BLaER1 (cell line): ENCODE results near the gene SPINK8.
A peak's percentile ranks its signal among the peaks of the same experiment; 100 is the strongest.
"Not testable (repeated sequence)": the region's sequence is repeated elsewhere in the genome, so short reads cannot be mapped to it uniquely, and the experiment has no call there.

ENCODE experiments used
- H3K27ac ChIP-seq: shearing (Covaris generic); formaldehyde crosslinking; 2 replicates; pipeline ENCODE4 v1.8.1; 2022
- H3K27me3 ChIP-seq: shearing (Covaris generic); formaldehyde crosslinking; 2 replicates; pipeline ENCODE4 v1.8.1; 2022
- H3K36me3 ChIP-seq: shearing (Covaris generic); formaldehyde crosslinking; 2 replicates; pipeline ENCODE4 v1.8.1; 2022
- H3K4me1 ChIP-seq: shearing (Covaris generic); formaldehyde crosslinking; 2 replicates; pipeline ENCODE4 v1.8.1; 2022
- H3K4me2 ChIP-seq: shearing (Covaris generic); formaldehyde crosslinking; 2 replicates; pipeline ENCODE4 v1.8.1; 2022
- H3K4me3 ChIP-seq: shearing (Covaris generic); formaldehyde crosslinking; 2 replicates; pipeline ENCODE4 v1.8.1; 2022
- H3K9ac ChIP-seq: shearing (Covaris generic); formaldehyde crosslinking; 2 replicates; pipeline ENCODE4 v1.8.1; 2022
- H3K9me3 ChIP-seq: shearing (Covaris generic); formaldehyde crosslinking; 2 replicates; pipeline ENCODE4 v1.8.1; 2022
- H4K20me1 ChIP-seq: shearing (Covaris generic); formaldehyde crosslinking; 2 replicates; pipeline ENCODE4 v1.8.1; 2022
- Cebpa-rat ChIP-seq: shearing (Covaris generic); IDR thresholded peaks from 2 replicates; pipeline ENCODE4 v1.8.1; 2022

Gene SPINK8

DNA sequence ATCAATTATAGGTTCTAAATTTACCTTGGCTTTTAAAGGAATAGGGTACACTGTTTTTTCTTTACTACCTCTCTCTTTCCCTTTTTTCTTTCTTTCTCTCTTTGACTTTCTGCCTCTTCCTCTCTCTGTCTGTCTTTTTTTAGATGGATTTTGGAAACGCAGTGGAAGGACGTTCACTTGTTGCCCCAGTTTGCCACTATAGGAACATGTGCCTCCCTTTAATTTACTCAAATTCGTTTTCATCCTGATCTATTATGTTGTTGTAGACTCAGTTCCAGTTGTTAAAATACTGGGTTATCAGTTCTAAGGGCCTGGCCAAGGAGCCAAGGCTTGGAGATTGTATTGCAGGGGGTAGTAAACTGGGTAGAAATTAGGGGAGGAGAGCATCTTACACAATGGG is 1.1 kb upstream of the SPINK8 start:
- Histone ChIP-seq H3K4me3 (no peak overlapping the region), H4K20me1 (no peaks in the 10 kb centered on the region), H3K27me3 (no peaks in the 10 kb centered on the region), H3K27ac (no peak overlapping the region), H3K4me1 (peaks cover 10% of the 10 kb centered on the region; the same call in 1 of the 2 replicates), H3K9ac (no peak overlapping the region), H3K36me3 (no peaks in the 10 kb centered on the region), H3K4me2 (no peak overlapping the region), H3K9me3 (no peaks in the 10 kb centered on the region)
- no peak for TF ChIP-seq Cebpa-rat

DNA sequence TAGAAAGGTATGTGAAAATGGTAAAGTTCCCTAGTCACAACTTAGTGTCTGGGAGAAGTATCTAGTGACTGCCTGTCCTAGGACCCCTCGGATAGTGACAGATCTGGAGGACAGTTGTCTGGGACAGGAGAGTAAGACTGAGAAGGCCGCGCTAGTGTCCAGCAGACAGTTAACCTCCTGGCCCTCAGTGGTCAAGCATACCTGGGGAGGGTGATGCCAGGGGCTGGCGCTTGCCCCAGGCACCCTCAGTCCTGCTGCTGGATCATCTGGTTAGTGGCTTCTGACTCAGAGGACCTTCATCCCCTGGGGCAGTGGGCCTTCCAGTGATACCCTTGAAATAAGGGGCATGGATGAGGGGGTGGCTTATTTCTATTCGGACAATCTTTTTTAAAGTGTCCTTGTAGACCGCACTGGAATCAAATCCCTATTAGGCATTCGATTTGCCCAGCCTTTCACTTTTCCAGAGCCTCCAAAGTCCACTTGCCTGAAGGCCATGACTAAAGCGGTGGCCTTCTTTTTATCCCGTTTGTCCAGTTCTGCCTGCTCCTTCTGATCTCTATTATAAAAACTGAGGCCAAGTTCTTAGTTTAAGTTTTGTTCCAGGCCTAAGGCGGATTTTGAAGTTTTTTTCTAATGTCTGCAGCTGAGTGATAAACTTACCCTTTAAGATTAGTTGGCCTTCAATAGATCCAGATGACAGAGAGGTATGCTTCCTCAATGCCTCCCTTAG is 1.6 kb downstream of the SPINK8 start:
- not testable (repeated sequence) for H3K27me3 ChIP-seq, H3K4me2 ChIP-seq, H3K4me1 ChIP-seq, H4K20me1 ChIP-seq, H3K27ac ChIP-seq, H3K4me3 ChIP-seq, H3K36me3 ChIP-seq, H3K9ac ChIP-seq, H3K9me3 ChIP-seq

DNA sequence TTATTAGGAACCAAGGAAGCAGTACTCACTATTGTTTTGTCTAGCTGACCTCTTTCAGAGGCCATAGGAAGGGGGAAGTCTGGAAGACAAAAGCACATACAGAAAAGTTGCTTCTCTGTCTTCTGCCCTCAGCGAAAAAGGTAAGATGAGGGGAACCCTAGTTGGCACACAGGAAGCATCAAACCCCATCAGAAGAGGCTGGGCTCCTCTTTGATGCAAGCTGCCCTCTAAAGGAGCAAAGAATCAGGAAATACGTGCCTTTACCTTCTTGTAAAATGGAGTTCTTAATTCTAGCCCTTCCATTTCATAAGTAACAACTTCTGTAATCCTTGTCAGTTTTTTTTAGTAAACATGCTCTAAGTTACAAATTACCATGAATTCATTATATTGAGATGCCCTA is 12.5 kb downstream of the SPINK8 start:
- H3K27me3 ChIP-seq, result no peaks in the 10 kb centered on the region
- H3K9me3 ChIP-seq, result peaks cover 11% of the 10 kb centered on the region; the same call in 1 of the 2 replicates
- peaks cover 12% of the 10 kb centered on the region for H3K4me1 ChIP-seq
- TF ChIP-seq Cebpa-rat, result no peak
- H3K4me2 ChIP-seq, result peak overlapping the region; percentile 36
- no peaks in the 10 kb centered on the region for H3K36me3 ChIP-seq
- H3K9ac ChIP-seq, result no peak overlapping the region
- H3K27ac ChIP-seq, result no peak overlapping the region
- H3K4me3 ChIP-seq, result no peak overlapping the region
- H4K20me1 ChIP-seq, result no peaks in the 10 kb centered on the region

DNA sequence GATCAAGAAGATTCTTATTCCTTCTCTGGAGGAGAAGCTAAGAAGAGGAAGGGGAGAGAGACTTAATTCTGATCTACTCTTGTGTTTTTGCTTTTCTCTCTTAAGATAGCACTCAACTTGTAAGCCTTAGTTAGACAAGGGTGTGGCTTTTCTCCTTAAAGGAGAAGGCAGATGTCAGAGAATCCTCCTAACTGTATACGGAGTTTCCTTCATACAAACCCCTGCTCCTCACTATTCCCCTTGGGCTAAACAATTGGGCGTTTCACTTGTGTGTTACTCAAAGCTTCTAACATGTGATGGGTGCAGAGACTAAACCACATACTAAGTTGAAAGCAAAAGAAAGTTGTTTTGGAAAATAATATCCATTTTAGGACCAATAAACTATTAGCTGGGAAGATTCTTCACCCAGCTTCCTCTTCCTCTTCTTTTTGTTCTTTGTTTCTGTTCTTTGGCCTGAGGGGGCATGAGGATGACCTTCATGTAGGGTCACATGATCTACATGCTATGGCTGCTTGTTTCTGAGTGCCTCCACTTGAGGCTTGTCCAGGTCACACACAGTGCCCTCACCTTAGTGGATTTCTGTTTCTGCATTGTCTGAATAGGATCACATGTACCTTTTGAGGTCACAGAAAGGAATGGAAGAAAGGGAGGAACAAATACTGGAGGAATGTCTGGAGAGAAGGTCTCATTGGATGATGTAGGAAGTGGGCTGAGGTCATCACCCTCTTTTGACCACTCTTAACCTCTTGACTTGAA is 14.6 kb downstream of the SPINK8 start:
- Histone ChIP-seq H3K4me2 (no peak overlapping the region), H3K9ac (no peak overlapping the region), H3K4me3 (no peak overlapping the region), H3K36me3 (no peaks in the 10 kb centered on the region), H3K27me3 (no peaks in the 10 kb centered on the region), H3K4me1 (peaks cover 12% of the 10 kb centered on the region), H3K9me3 (peaks cover 19% of the 10 kb centered on the region), H3K27ac (no peak overlapping the region), H4K20me1 (no peaks in the 10 kb centered on the region)
- TF ChIP-seq Cebpa-rat, result no peak

DNA sequence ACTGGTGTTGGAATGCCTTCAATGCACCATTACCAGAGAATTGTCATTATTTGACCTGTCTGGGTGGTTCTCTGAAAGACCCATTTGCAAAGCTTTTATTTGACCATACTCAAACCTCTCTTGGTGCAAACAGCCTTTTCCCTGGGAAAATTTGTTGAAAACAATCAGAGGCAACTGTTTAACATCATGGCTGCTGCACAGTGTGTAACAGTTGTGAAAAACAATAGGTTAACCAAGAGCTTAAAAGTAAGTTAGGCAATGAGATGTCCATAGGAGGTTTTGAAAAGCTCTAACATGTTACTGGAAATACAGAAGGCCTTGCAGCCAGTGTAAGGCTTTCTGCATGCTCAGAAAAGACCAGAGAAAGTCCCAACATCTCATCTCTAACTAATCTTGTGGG is 18.9 kb downstream of the SPINK8 start:
- Histone ChIP-seq H4K20me1 (no peaks in the 10 kb centered on the region), H3K27ac (no peak overlapping the region), H3K4me2 (no peak overlapping the region), H3K36me3 (no peaks in the 10 kb centered on the region), H3K4me3 (no peak overlapping the region), H3K4me1 (no peaks in the 10 kb centered on the region), H3K27me3 (no peaks in the 10 kb centered on the region), H3K9ac (no peak overlapping the region), H3K9me3 (peaks cover 22% of the 10 kb centered on the region)
- TF ChIP-seq Cebpa-rat, result no peak

DNA sequence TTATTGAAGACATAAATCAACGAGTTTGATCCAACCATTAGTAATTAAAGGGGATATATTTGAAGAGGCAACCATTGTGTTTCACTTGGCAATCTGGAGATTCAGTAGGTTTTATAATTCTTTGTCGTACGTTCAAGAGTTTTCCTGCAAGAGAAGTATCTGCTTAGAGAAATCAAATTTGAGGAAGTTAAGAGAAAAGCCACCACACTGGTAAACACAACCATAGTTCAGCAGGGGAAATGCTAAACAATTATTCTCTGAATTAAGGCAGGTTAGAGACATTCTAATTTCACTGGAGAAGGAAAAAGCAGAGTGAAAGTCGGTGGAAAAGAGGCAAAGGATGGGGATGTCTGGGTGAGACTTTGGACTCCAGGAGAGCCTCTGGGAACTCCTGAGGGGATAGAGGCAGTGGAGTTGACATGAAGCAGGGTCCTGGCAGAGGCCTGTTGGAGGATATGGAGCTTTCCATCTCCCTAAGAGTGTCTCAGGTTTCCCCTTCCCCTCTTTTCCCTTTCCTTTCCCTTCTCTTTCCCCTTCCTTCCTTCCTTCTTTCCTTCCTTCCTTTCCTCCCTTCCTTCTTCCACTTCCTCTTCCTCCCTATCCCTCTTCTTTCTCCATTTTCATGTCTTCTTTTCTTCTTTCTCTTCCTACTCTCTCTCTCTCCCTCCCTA is 26.5 kb downstream of the SPINK8 start:
- no peak overlapping the region for H3K4me3 ChIP-seq
- no peaks in the 10 kb centered on the region for H3K27me3 ChIP-seq
- H4K20me1 ChIP-seq, result no peaks in the 10 kb centered on the region
- H3K9ac ChIP-seq, result no peak overlapping the region
- TF ChIP-seq Cebpa-rat, result no peak
- H3K27ac ChIP-seq, result peak overlapping the region; percentile 58
- no peaks in the 10 kb centered on the region for H3K36me3 ChIP-seq
- H3K9me3 ChIP-seq, result no peaks in the 10 kb centered on the region
- peak overlapping the region; percentile 76 for H3K4me2 ChIP-seq
- peaks cover 29% of the 10 kb centered on the region for H3K4me1 ChIP-seq

DNA sequence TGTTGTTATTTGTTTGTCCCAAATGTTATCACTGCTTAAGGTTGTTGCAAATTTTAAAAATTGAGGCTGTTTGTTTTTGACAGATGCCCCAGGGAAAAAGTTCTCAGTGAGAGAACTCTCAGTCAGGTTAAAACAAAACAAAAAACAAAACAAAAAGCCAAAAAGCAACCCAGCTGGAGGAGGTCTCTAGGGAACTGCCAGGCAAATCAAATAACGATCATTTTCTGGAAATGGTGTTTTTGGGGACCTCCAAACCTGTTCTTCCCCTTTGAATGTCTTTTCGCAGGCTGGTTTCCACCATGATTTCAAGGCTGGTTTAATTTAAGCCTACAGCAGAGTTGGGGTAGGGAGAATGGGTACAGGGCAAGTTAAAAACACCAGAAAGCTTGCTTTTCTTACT is 27.2 kb downstream of the SPINK8 start:
- Histone ChIP-seq H3K9me3 (no peaks in the 10 kb centered on the region), H3K36me3 (no peaks in the 10 kb centered on the region), H4K20me1 (no peaks in the 10 kb centered on the region), H3K4me1 (peaks cover 32% of the 10 kb centered on the region), H3K4me2 (peak overlapping the region; percentile 76), H3K27me3 (no peaks in the 10 kb centered on the region), H3K4me3 (no peak overlapping the region), H3K9ac (peak overlapping the region; percentile 31; the same call in 1 of the 2 replicates), H3K27ac (peak overlapping the region; percentile 58)
- no peak for TF ChIP-seq Cebpa-rat

DNA sequence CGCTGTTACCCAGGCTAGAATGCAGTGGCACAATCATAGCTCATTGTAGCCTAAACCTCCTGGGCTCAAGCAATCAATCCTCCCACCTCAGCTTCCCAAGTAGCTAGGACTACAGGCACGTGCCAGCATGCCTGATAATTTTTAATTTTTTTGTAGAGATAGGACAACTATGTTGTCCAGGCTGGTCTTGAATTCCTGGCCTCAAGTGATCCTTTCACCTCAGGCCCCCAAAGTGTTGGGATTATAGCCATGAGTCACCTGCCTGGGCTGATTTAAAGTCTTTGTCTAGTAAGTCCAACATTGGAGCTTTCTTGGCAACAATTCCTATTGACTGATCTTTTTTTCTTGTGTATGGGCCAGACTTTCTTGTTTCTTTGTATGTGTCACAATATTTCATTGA is 28.1 kb downstream of the SPINK8 start:
- no peak for TF ChIP-seq Cebpa-rat
- Histone ChIP-seq H3K4me2 (no peak overlapping the region; the same call in 1 of the 2 replicates), H3K4me1 (peaks cover 35% of the 10 kb centered on the region), H4K20me1 (no peaks in the 10 kb centered on the region), H3K9ac (no peak overlapping the region), H3K9me3 (no peaks in the 10 kb centered on the region), H3K36me3 (no peaks in the 10 kb centered on the region), H3K27ac (no peak overlapping the region), H3K27me3 (no peaks in the 10 kb centered on the region), H3K4me3 (no peak overlapping the region)

DNA sequence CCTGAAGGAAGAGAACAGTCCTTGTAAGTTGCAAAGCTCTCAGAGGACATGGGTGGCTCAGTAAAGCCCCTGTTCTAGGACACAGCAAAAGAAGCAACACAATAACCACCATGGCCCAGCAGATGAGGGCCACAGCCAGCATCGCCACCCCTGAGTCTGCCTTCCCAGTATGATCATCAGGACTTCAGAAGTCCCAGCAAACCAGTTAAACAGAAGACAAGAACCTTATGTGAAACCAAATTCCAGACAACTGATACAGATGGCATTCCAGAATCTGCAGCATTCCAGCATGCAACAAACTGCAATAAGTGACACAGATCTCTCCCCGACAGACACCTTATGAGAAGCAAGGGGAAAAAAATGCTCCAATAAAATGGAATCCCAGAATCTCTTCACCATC is 30.4 kb downstream of the SPINK8 start:
- Histone ChIP-seq H3K27ac (no peak overlapping the region), H3K4me3 (no peak overlapping the region), H4K20me1 (no peaks in the 10 kb centered on the region), H3K9ac (no peak overlapping the region), H3K27me3 (no peaks in the 10 kb centered on the region), H3K36me3 (peaks cover 8% of the 10 kb centered on the region), H3K4me1 (peaks cover 44% of the 10 kb centered on the region), H3K4me2 (no peak overlapping the region), H3K9me3 (no peaks in the 10 kb centered on the region)
- TF ChIP-seq Cebpa-rat, result no peak

DNA sequence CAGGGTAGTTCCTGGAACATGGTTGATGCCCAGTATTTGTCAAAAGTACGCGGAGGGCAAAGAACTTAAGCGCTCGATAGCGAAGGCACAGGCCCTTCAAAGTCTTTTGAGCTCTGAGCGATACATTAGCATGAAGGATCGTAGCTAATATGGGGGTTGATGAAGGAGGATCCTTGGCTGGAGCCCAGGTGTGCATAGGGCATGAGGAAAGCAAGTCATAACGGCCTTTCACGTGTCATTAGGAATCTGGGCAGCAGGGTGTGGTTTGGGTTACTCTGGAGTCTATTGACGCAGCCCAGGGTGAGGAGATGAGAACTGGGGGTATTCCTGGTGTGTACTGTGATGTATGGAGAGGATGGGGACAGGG is 31.7 kb downstream of the SPINK8 start:
- H3K36me3 ChIP-seq, result peaks cover 21% of the 10 kb centered on the region
- H3K9ac ChIP-seq, result peak overlapping the region; percentile 97

More for the DNA sequence above, 31.7 kb downstream of the SPINK8 start:
- Histone ChIP-seq H3K4me3 (peak overlapping the region; percentile 86), H4K20me1 (no peaks in the 10 kb centered on the region), H3K27me3 (no peaks in the 10 kb centered on the region), H3K4me1 (peaks cover 35% of the 10 kb centered on the region), H3K27ac (peak overlapping the region; percentile 97), H3K9me3 (no peaks in the 10 kb centered on the region), H3K4me2 (peak overlapping the region; percentile 91)
- TF ChIP-seq Cebpa-rat, result no peak
